ENCODE data around the gene SELENOM. TPM values are rescaled to one million over a fixed set of nuclear protein-coding genes. Genes with fewer than 3 reads are reported as not detected.
"Not testable (repeated sequence)": the region's sequence is repeated elsewhere in the genome, so short reads cannot be mapped to it uniquely, and the experiment has no call there.

SELENOM gene
- total RNA-seq, 1 experiment from 2014 or later, result 3.2 TPM

GRCh38 chr22:31080848-31081649, 26.3 kb downstream of the SELENOM start, which contains the start of gene SMTN:
Gene SMTN (plus strand): TSS chr22:31081318. CDS start chr22:31083259, 1,941 bp downstream.
- CTCF ChIA-PET, result no interaction called here
- H3K4me1 ChIP-seq (ENCODE audit: insufficient read depth, low read length, poor library complexity, severe bottlenecking), result peaks cover 18% of the 10 kb centered on the region
- no peaks in the 10 kb centered on the region for H3K27me3 ChIP-seq (replicated peaks; ENCODE audit: insufficient read depth, low read depth, low read length, poor library complexity)
- DNase-seq (ENCODE audit: low spot score), result peak; percentile 93
- TF ChIP-seq EZH2 (IDR thresholded peaks at IDR 0.05; ENCODE audit: borderline replicate concordance, low read depth, low read length, poor library complexity, severe bottlenecking) (no peak), CTCF (conservative IDR thresholded peaks at IDR 0.05; ENCODE audit: low read depth, low read length) (no peak)
- H3K36me3 ChIP-seq (ENCODE audit: insufficient read depth, low read length, poor library complexity, severe bottlenecking), result no peaks in the 10 kb centered on the region
- no TSS peak for BruUV-seq (replicated peaks)
- H3K4me3 ChIP-seq (ENCODE audit: low read depth, low read length, poor library complexity, severe bottlenecking), result peak within 1 kb of the TSS; percentile 62
- intact Hi-C loops (cut with micrococcal nuclease; ENCODE audit: unreplicated experiment), result loop anchor here (5.0 kb wide), 2 partner anchors 114 to 319 kb away; partner anchors contain the start of genes MORC2 and TUG1
- no peaks in the 10 kb centered on the region for H3K9me3 ChIP-seq (ENCODE audit: low read depth, low read length, poor library complexity, severe bottlenecking)
- peak within 1 kb of the TSS; percentile 89 for H3K27ac ChIP-seq (ENCODE audit: low read depth, low read length, poor library complexity, severe bottlenecking)
- POLR2A ChIA-PET (ENCODE audit: low non-redundant PET), result interaction anchor here (0.5 kb wide), 1 partner anchor 238 kb away, joined by 5 read pairs; no protein-coding TSS in a partner anchor

- Histone ChIP-seq H3K4me3 (ENCODE audit: low read depth, low read length, poor library complexity, severe bottlenecking) (peak overlapping the region; percentile 62), H3K27ac (ENCODE audit: low read depth, low read length, poor library complexity, severe bottlenecking) (peak overlapping the region; percentile 89), H3K36me3 (ENCODE audit: insufficient read depth, low read length, poor library complexity, severe bottlenecking) (no peaks in the 10 kb centered on the region), H3K9me3 (ENCODE audit: low read depth, low read length, poor library complexity, severe bottlenecking) (no peaks in the 10 kb centered on the region), H3K27me3 (replicated peaks; ENCODE audit: insufficient read depth, low read depth, low read length, poor library complexity) (no peaks in the 10 kb centered on the region), H3K4me1 (ENCODE audit: insufficient read depth, low read length, poor library complexity, severe bottlenecking) (peaks cover 12% of the 10 kb centered on the region)
- BruUV-seq (replicated peaks), result no TSS peak
- intact Hi-C loops (cut with micrococcal nuclease; ENCODE audit: unreplicated experiment), result loop anchor here (5.0 kb wide), 2 partner anchors 113 to 318 kb away; partner anchors contain the start of genes MORC2 and TUG1
- no peak for DNase-seq (ENCODE audit: low spot score)
- ChIA-PET POLR2A (ENCODE audit: low non-redundant PET) (interaction anchor here (0.5 kb wide), 1 partner anchor 237 kb away, joined by 5 read pairs; no protein-coding TSS in a partner anchor), CTCF (no interaction called here)
- no peak for TF ChIP-seq CTCF (conservative IDR thresholded peaks at IDR 0.05; ENCODE audit: low read depth, low read length)
- TF ChIP-seq EZH2 (IDR thresholded peaks at IDR 0.05; ENCODE audit: borderline replicate concordance, low read depth, low read length, poor library complexity, severe bottlenecking), result no peak
These were observed 27.1 kb downstream of the SELENOM start for GRCh38 chr22:31080164-31080847.

- peaks cover 7% of the 10 kb centered on the region for H3K4me1 ChIP-seq (ENCODE audit: insufficient read depth, low read length, poor library complexity, severe bottlenecking)
- H3K27ac ChIP-seq (ENCODE audit: low read depth, low read length, poor library complexity, severe bottlenecking), result no peak overlapping the region
- DNase-seq (ENCODE audit: low spot score), result no peak
- no peaks in the 10 kb centered on the region for H3K9me3 ChIP-seq (ENCODE audit: low read depth, low read length, poor library complexity, severe bottlenecking)
- no TSS peak for BruUV-seq (replicated peaks)
- CTCF ChIA-PET, result no interaction called here
- no peaks in the 10 kb centered on the region for H3K36me3 ChIP-seq (ENCODE audit: insufficient read depth, low read length, poor library complexity, severe bottlenecking)
- no peaks in the 10 kb centered on the region for H3K27me3 ChIP-seq (replicated peaks; ENCODE audit: insufficient read depth, low read depth, low read length, poor library complexity)
- no peak overlapping the region for H3K4me3 ChIP-seq (ENCODE audit: low read depth, low read length, poor library complexity, severe bottlenecking)
- TF ChIP-seq CTCF (conservative IDR thresholded peaks at IDR 0.05; ENCODE audit: low read depth, low read length) (no peak), EZH2 (IDR thresholded peaks at IDR 0.05; ENCODE audit: borderline replicate concordance, low read depth, low read length, poor library complexity, severe bottlenecking) (no peak)
- intact Hi-C loops (cut with micrococcal nuclease; ENCODE audit: unreplicated experiment), result no loop called here
- POLR2A ChIA-PET (ENCODE audit: low non-redundant PET), result no interaction called here
These were observed 28.2 kb downstream of the SELENOM start for GRCh38 chr22:31079095-31079642.

- BruUV-seq (replicated peaks); H3K27me3 ChIP-seq (replicated peaks; ENCODE audit: insufficient read depth, low read depth, low read length, poor library complexity); DNase-seq (ENCODE audit: low spot score); intact Hi-C loops (cut with micrococcal nuclease; ENCODE audit: unreplicated experiment); CTCF ChIA-PET; POLR2A ChIA-PET (ENCODE audit: low non-redundant PET); H3K36me3 ChIP-seq (ENCODE audit: insufficient read depth, low read length, poor library complexity, severe bottlenecking); H3K4me1 ChIP-seq (ENCODE audit: insufficient read depth, low read length, poor library complexity, severe bottlenecking); H3K9me3 ChIP-seq (ENCODE audit: low read depth, low read length, poor library complexity, severe bottlenecking); H3K27ac ChIP-seq (ENCODE audit: low read depth, low read length, poor library complexity, severe bottlenecking); H3K4me3 ChIP-seq (ENCODE audit: low read depth, low read length, poor library complexity, severe bottlenecking): not testable (repeated sequence)
These were observed 29.0 kb downstream of the SELENOM start for GRCh38 chr22:31078389-31078788.

All from A673 (cell line).